Lower leg skin (tissue), 3 donors: ENCODE data around the gene TENM4.

Experiments used
- POLR2A ChIP-seq, 2 donors: fragments of 450-650 bp; IDR thresholded peaks; one replicate each; pipeline ENCODE4 v1.6.1; 2016 to 2017; ENCODE audit warnings: antibody characterized with exemption in 2 of 2, mild to moderate bottlenecking in 1 of 2, moderate library complexity in 1 of 2
- TF ChIP-seq, protein P1 (sequence below), 3 donors: fragments of 450-650 bp; IDR thresholded peaks; one replicate each; pipeline ENCODE4 v1.5.1; 2016; ENCODE audit warnings: antibody characterized with exemption in 3 of 3, mild to moderate bottlenecking in 3 of 3, moderate library complexity in 2 of 3

DNA sequence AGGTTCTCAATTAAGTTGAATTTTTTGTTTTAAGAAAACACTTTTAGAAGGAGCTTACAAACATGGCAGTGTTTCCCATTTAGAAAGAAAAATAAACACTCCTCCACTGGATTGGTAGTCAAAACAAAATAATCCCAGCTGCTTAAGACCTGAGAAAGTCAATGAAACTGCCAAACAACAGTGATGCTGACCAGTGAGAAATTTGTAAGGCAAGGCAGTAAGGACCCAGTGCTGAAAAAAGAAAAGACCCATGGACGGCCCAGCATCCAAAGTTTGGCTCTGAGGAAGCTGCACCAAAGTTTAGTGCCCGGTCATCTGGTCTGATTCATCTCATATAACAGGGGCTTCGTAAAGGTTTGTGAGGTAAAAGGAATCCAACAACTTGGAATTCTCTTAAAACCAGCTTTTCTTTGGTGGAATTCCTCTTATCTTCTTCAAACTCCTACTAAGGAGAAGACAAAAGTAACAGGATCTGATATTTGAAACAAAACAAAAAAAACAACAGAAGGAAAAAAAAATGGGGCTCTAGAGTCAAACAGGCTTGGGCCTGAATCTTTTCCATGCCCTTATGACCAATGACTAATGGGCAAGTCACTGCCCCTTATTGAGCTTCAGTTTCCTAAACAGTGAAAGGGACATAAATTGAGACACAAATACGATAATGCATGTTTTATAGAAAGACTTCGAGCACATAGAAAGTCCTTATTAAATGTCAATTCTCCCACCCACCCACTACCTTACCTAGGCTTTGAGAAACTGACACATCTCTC, 483.2 kb downstream of the TENM4 start:
- TF ChIP-seq, protein P1, sequence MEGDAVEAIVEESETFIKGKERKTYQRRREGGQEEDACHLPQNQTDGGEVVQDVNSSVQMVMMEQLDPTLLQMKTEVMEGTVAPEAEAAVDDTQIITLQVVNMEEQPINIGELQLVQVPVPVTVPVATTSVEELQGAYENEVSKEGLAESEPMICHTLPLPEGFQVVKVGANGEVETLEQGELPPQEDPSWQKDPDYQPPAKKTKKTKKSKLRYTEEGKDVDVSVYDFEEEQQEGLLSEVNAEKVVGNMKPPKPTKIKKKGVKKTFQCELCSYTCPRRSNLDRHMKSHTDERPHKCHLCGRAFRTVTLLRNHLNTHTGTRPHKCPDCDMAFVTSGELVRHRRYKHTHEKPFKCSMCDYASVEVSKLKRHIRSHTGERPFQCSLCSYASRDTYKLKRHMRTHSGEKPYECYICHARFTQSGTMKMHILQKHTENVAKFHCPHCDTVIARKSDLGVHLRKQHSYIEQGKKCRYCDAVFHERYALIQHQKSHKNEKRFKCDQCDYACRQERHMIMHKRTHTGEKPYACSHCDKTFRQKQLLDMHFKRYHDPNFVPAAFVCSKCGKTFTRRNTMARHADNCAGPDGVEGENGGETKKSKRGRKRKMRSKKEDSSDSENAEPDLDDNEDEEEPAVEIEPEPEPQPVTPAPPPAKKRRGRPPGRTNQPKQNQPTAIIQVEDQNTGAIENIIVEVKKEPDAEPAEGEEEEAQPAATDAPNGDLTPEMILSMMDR (IDR thresholded peaks at IDR 0.05), result no peak
- TF ChIP-seq POLR2A (IDR thresholded peaks at IDR 0.05), result no peak
